Measurements from ENCODE around the gene PIPOX. TPM values are rescaled to one million over a fixed set of nuclear protein-coding genes. Genes with fewer than 3 reads are reported as not detected.

Gene PIPOX
- total and polyA plus RNA-seq, 7 experiments from 2014 or later: 0.27 to 6.4 (median 4.2) TPM

- Mint-ChIP-seq H3K4me1 (peaks cover 0 to 9% (median 0%) of the 10 kb centered on the region in 7 donors), H3K27ac (peak overlapping the region in 4 of 9 donors; percentile 1 to 46 (median 24)), H3K27me3 (no peaks in the 10 kb centered on the region), H3K4me3 (no peak overlapping the region), H3K36me3 (peaks cover 1 to 11% (median 9%) of the 10 kb centered on the region in 5 donors), H3K9me3 (no peaks in the 10 kb centered on the region)
- no peak overlapping the region for H3K4me3 ChIP-seq (ENCODE audit: low read length)
- DNase-seq (no peak), ATAC-seq (no peak)
- H3K4me1 ChIP-seq (ENCODE audit: control insufficient read depth in 2 of 2, insufficient read depth in 2 of 2, low read length in 2 of 2): no peaks in the 10 kb centered on the region
- no peaks in the 10 kb centered on the region for H3K9me3 ChIP-seq (ENCODE audit: control insufficient read depth in 2 of 3, low read length in 3 of 3)
- no peak overlapping the region for H3K27ac ChIP-seq (ENCODE audit: low read depth, low read length)
- POLR2A ChIA-PET: no interaction called here
- CTCF ChIA-PET: no interaction called here
- intact Hi-C loops (cut with micrococcal nuclease): no loop called here
- H3K27me3 ChIP-seq (ENCODE audit: control insufficient read depth in 2 of 2, insufficient read depth in 2 of 2, low read length in 2 of 2): no peaks in the 10 kb centered on the region
- H3K36me3 ChIP-seq (ENCODE audit: control insufficient read depth in 2 of 3, insufficient read depth in 3 of 3, low read length in 3 of 3): peaks cover 0 to 48% (median 2%) of the 10 kb centered on the region in 3 experiments
Observed at GRCh38 chr17:29076722-29077121, 33.8 kb downstream of the PIPOX start.

GRCh38 chr17:29077320-29077719 is 34.4 kb downstream of the PIPOX start:
- H3K4me3 Mint-ChIP-seq: no peak overlapping the region
- DNase-seq (no peak), ATAC-seq (no peak)
- intact Hi-C loops (cut with micrococcal nuclease): no loop called here
- peaks cover 0 to 9% (median 0%) of the 10 kb centered on the region in 7 donors for H3K4me1 Mint-ChIP-seq
- Histone ChIP-seq H3K27me3 (ENCODE audit: control insufficient read depth in 2 of 2, insufficient read depth in 2 of 2, low read length in 2 of 2) (no peaks in the 10 kb centered on the region), H3K4me3 (ENCODE audit: low read length) (no peak overlapping the region), H3K27ac (ENCODE audit: low read depth, low read length) (no peak overlapping the region), H3K9me3 (ENCODE audit: control insufficient read depth in 2 of 3, low read length in 3 of 3) (no peaks in the 10 kb centered on the region), H3K4me1 (ENCODE audit: control insufficient read depth in 2 of 2, insufficient read depth in 2 of 2, low read length in 2 of 2) (no peaks in the 10 kb centered on the region), H3K36me3 (ENCODE audit: control insufficient read depth in 2 of 3, insufficient read depth in 3 of 3, low read length in 3 of 3) (peaks cover 0 to 54% (median 2%) of the 10 kb centered on the region in 3 experiments)
- CTCF ChIA-PET: no interaction called here
- H3K27me3 Mint-ChIP-seq: no peaks in the 10 kb centered on the region
- POLR2A ChIA-PET: no interaction called here
- H3K9me3 Mint-ChIP-seq: no peaks in the 10 kb centered on the region
- H3K36me3 Mint-ChIP-seq: peaks cover 1 to 12% (median 10%) of the 10 kb centered on the region in 5 donors
- peak overlapping the region in 1 of 9 donors; percentile 58 for H3K27ac Mint-ChIP-seq

- H3K4me1 ChIP-seq (ENCODE audit: control insufficient read depth in 2 of 2, insufficient read depth in 2 of 2, low read length in 2 of 2): no peaks in the 10 kb centered on the region
- Mint-ChIP-seq H3K4me3 (no peak overlapping the region), H3K4me1 (peaks cover 0 to 5% (median 0%) of the 10 kb centered on the region in 7 donors), H3K27ac (no peak overlapping the region), H3K27me3 (no peaks in the 10 kb centered on the region), H3K36me3 (peaks cover 1 to 16% (median 10%) of the 10 kb centered on the region in 5 donors), H3K9me3 (no peaks in the 10 kb centered on the region)
- no peak for ATAC-seq
- no peaks in the 10 kb centered on the region for H3K27me3 ChIP-seq (ENCODE audit: control insufficient read depth in 2 of 2, insufficient read depth in 2 of 2, low read length in 2 of 2)
- intact Hi-C loops (cut with micrococcal nuclease): no loop called here
- POLR2A ChIA-PET: interaction anchor here (0.9 kb wide), 1 partner anchor 127 kb away, joined by 3 read pairs; the partner anchor contains the start of gene PHF12
- DNase-seq: no peak
- H3K4me3 ChIP-seq (ENCODE audit: low read length): no peak overlapping the region
- H3K36me3 ChIP-seq (ENCODE audit: control insufficient read depth in 2 of 3, insufficient read depth in 3 of 3, low read length in 3 of 3): peaks cover 0 to 64% (median 2%) of the 10 kb centered on the region in 3 experiments
- no peaks in the 10 kb centered on the region for H3K9me3 ChIP-seq (ENCODE audit: control insufficient read depth in 2 of 3, low read length in 3 of 3)
- CTCF ChIA-PET: interaction anchor here (0.8 kb wide), 1 partner anchor 10 kb away, joined by 3 read pairs; no protein-coding TSS in a partner anchor
- no peak overlapping the region for H3K27ac ChIP-seq (ENCODE audit: low read depth, low read length)
Observed at GRCh38 chr17:29078183-29079045, 35.5 kb downstream of the PIPOX start.

- no peaks in the 10 kb centered on the region for H3K27me3 Mint-ChIP-seq
- peaks cover 0 to 5% (median 0%) of the 10 kb centered on the region in 7 donors for H3K4me1 Mint-ChIP-seq
- ChIA-PET POLR2A (no interaction called here), CTCF (no interaction called here)
- H3K27me3 ChIP-seq (ENCODE audit: control insufficient read depth in 2 of 2, insufficient read depth in 2 of 2, low read length in 2 of 2): no peaks in the 10 kb centered on the region
- peaks cover 0 to 69% (median 5%) of the 10 kb centered on the region in 3 experiments for H3K36me3 ChIP-seq (ENCODE audit: control insufficient read depth in 2 of 3, insufficient read depth in 3 of 3, low read length in 3 of 3)
- no peaks in the 10 kb centered on the region for H3K9me3 ChIP-seq (ENCODE audit: control insufficient read depth in 2 of 3, low read length in 3 of 3)
- H3K27ac Mint-ChIP-seq: no peak overlapping the region
- H3K4me3 ChIP-seq (ENCODE audit: low read length): no peak overlapping the region
- ATAC-seq: no peak
- no peaks in the 10 kb centered on the region for H3K4me1 ChIP-seq (ENCODE audit: control insufficient read depth in 2 of 2, insufficient read depth in 2 of 2, low read length in 2 of 2)
- intact Hi-C loops (cut with micrococcal nuclease): no loop called here
- no peak overlapping the region for H3K4me3 Mint-ChIP-seq
- H3K9me3 Mint-ChIP-seq: no peaks in the 10 kb centered on the region
- H3K27ac ChIP-seq (ENCODE audit: low read depth, low read length): no peak overlapping the region
- DNase-seq: no peak
- H3K36me3 Mint-ChIP-seq: peaks cover 1 to 21% (median 14%) of the 10 kb centered on the region in 5 donors
Observed at GRCh38 chr17:29079433-29079832, 36.5 kb downstream of the PIPOX start.

- H3K27ac ChIP-seq (ENCODE audit: low read depth, low read length): no peak overlapping the region
- no peak overlapping the region for H3K4me3 ChIP-seq (ENCODE audit: low read length)
- POLR2A ChIA-PET: no interaction called here
- no peaks in the 10 kb centered on the region for H3K4me1 ChIP-seq (ENCODE audit: control insufficient read depth in 2 of 2, insufficient read depth in 2 of 2, low read length in 2 of 2)
- H3K36me3 ChIP-seq (ENCODE audit: control insufficient read depth in 2 of 3, insufficient read depth in 3 of 3, low read length in 3 of 3): peaks cover 0 to 74% (median 5%) of the 10 kb centered on the region in 3 experiments
- CTCF ChIA-PET: no interaction called here
- ATAC-seq: no peak
- H3K27ac Mint-ChIP-seq: no peak overlapping the region
- H3K4me1 Mint-ChIP-seq: peaks cover 0 to 5% (median 0%) of the 10 kb centered on the region in 7 donors
- no peaks in the 10 kb centered on the region for H3K9me3 Mint-ChIP-seq
- no peak for DNase-seq
- H3K27me3 Mint-ChIP-seq: no peaks in the 10 kb centered on the region
- no peaks in the 10 kb centered on the region for H3K9me3 ChIP-seq (ENCODE audit: control insufficient read depth in 2 of 3, low read length in 3 of 3)
- peaks cover 1 to 21% (median 14%) of the 10 kb centered on the region in 5 donors for H3K36me3 Mint-ChIP-seq
- no peaks in the 10 kb centered on the region for H3K27me3 ChIP-seq (ENCODE audit: control insufficient read depth in 2 of 2, insufficient read depth in 2 of 2, low read length in 2 of 2)
- no peak overlapping the region for H3K4me3 Mint-ChIP-seq
- intact Hi-C loops (cut with micrococcal nuclease): no loop called here
Observed at GRCh38 chr17:29079887-29080286, 36.9 kb downstream of the PIPOX start.

- DNase-seq: no peak
- H3K27ac Mint-ChIP-seq: no peak overlapping the region
- H3K27me3 Mint-ChIP-seq: no peaks in the 10 kb centered on the region
- intact Hi-C loops (cut with micrococcal nuclease): no loop called here
- Histone ChIP-seq H3K27ac (ENCODE audit: low read depth, low read length) (no peak overlapping the region), H3K4me1 (ENCODE audit: control insufficient read depth in 2 of 2, insufficient read depth in 2 of 2, low read length in 2 of 2) (no peaks in the 10 kb centered on the region), H3K36me3 (ENCODE audit: control insufficient read depth in 2 of 3, insufficient read depth in 3 of 3, low read length in 3 of 3) (peaks cover 0 to 78% (median 5%) of the 10 kb centered on the region in 3 experiments), H3K9me3 (ENCODE audit: control insufficient read depth in 2 of 3, low read length in 3 of 3) (no peaks in the 10 kb centered on the region), H3K27me3 (ENCODE audit: control insufficient read depth in 2 of 2, insufficient read depth in 2 of 2, low read length in 2 of 2) (no peaks in the 10 kb centered on the region), H3K4me3 (ENCODE audit: low read length) (no peak overlapping the region)
- H3K9me3 Mint-ChIP-seq: no peaks in the 10 kb centered on the region
- CTCF ChIA-PET: no interaction called here
- peaks cover 0 to 5% (median 0%) of the 10 kb centered on the region in 7 donors for H3K4me1 Mint-ChIP-seq
- POLR2A ChIA-PET: no interaction called here
- ATAC-seq: no peak
- H3K4me3 Mint-ChIP-seq: no peak overlapping the region
- peaks cover 1 to 21% (median 14%) of the 10 kb centered on the region in 5 donors for H3K36me3 Mint-ChIP-seq
Observed at GRCh38 chr17:29080323-29080722, 37.4 kb downstream of the PIPOX start.

All from naive thymus-derived CD4-positive, alpha-beta T cell (primary cell).